NOMO-1 (cell line): Measurements from ENCODE around the gene C1GALT1C1L.
"Not testable (repeated sequence)": the region's sequence is repeated elsewhere in the genome, so short reads cannot be mapped to it uniquely, and the experiment has no call there.

Source experiments
- DNase-seq, 2 experiments: peaks; one replicate each; lab custom pipeline; 2025; ENCODE audit not compliant: unreplicated experiment in 2 of 2; lab: John Stamatoyannopoulos, UW

C1GALT1C1L gene

DNA sequence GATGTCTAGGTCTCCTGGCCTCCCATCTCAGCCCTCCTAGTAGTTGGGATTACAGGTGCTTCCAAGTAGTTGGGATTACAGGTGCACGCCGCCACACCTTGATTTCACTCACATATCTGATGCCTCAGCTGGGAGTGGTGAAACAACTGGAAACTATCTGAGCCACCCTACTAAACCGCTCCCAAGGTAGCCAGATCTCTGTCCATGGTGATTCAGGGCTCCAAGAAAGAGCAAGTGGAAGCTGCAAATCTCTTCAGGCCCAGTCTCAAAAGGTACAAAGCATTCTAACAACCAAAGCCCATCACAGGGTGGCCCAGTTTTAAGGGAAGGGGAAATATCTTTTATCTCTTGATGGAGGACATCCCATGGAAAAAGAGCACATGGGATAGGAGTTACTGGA is 19.0 kb downstream of the C1GALT1C1L start:
- no peak for DNase-seq

DNA sequence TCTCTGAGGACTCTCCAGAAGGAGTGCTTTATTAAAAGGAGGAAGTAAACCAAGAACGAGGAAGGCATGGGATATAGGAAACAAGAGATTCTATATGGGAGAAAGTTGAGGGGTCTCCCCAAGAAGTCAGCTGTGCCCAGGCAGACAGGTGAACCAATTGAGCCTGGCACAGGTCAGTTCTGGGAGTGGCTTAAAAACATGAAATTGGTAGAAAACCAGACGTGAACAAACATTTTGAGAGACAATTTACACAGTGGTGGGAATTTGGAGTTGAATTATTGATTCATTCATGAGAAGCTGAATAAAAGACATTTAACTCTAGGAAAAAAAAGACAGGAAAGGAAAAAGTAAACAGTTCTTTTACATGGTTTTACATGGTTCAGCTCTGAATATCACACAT is 22.7 kb downstream of the C1GALT1C1L start:
- no peak for DNase-seq

DNA sequence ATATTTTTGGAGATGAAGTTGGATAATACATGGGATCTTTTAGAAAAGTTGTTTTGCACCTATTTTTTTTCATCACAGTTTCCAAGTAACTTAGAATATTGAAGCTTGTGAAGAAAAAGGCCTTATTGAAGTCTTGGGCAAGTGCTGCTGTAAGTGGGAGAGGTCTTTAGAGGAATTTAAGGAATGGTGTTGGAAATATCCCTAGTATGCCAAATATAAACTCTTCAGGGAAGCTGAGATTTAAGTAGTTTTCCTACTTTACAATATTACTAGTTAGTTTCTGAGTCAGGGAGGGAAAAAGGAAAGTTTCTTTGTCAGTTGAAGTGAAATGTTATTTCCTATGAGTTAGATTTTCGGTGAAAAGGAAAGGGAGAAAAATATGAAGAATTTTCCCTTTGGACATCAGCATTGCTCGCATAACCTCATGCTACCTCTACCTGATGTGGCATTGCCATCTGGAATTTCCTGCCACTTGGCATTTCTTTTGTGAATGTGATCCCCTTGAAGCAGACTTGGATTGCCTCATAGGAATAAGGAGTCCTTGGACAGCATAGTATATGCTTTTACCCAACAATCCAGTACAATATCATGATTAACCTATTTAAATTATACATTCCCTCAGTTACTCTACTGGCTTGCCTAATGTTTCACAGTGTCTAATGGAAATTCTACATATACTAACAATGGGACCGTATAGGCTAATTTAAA is 27.1 kb downstream of the C1GALT1C1L start:
- no peak for DNase-seq

DNA sequence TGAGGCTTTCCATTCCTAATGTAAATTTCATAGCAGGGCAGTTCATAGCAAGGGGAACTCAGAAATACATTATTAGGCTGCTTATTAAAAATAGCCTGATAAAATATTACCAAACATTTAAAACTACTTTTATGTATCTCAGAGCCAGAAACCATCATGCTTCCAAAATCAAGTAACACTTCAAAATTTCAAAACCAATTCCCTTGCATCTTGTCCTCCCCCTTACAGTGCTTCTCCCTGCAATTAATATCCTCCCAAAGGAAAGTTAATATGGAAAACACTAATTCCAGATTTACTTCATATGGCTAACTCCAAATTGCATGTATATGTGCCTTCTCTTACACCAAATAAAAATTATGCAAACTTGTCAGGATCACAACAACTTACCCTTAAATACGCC is 32.5 kb downstream of the C1GALT1C1L start:
- no peak for DNase-seq

DNA sequence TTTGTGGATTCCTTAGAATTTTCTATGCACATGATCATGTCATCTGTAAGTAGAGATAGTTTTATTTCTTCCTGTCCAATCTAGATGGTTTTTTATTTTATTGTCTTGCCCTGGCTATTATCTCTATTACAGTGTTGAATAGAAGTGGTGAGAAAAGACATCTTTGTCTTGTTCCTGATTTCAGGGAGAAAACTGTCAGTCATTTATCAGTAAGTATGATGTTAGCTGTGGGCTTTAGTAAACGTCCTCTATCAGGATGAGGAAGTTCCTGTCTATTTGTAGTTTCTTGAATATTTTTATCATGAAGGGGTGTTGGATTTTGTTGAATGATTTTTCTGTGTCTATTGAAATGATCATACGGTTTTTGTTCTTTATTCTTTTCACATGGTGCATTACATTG is 33.9 kb downstream of the C1GALT1C1L start:
- DNase-seq, result peak in 1 of 2 experiments; percentile 12

DNA sequence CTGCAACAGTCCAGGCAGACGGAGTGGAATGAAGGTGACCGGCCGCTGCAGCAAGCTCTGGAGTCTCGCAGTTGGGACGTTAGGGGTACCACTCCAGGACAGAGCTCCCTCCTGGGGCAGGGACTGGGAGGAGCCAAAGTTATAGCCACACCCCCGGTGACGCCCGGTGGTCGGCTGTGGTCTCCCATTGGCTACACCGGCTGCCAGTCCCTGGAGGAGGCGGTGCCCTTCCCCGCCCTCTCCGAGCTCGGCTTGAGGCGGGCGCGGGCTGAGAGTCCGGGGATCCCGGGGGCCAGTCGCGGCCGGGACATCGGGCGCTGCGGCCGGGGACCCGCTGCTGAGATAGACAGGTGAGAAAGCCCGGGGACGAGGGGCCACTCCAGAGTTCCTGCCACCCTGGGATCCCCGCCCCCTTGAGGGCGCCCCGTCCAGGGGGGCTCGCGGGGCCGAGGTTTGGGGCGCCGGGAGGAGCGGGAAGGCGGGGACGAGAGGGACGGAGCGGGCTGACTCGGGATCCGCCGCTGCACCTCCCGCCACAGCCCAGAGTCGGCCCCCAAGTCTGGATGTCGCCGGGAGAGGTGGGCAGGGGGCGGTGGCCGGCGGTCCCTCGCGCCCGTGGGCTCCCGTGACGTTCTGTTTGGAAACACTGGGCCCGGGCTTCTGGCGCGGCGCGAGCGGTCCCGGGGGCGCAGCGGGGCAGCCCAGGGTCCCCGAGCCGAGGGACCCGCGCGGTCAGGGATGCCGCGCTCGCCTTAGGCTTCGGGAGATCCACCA is 39.0 kb downstream of the C1GALT1C1L start, which contains the start of gene PLEKHH2:
Gene PLEKHH2 (plus strand): TSS at position 231 of the 774 bp plus-strand sequence. CDS start 7,414 bp downstream, outside the sequence.
- peak; percentile 53 to 62 for DNase-seq

DNA sequence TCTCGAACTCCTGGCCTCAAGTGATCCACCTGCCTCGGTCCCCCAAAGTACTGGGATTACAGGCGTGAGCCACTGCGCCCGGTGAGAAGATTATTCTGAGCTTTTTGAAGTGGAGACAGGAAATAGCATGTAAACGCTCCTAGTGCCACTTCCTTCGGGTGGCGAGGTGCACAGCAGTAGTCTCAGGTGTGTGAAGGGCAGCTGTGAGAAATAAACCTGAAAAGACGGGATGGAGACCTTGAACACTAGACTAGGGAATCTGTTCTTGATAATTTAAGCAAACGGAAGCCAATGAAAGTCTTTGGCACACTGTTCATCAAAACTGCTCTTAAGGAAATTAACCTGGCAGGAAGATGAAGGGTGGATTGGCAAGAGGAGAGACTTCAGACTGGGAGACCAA is 39.6 kb downstream of the C1GALT1C1L start:
- DNase-seq, result no peak

DNA sequence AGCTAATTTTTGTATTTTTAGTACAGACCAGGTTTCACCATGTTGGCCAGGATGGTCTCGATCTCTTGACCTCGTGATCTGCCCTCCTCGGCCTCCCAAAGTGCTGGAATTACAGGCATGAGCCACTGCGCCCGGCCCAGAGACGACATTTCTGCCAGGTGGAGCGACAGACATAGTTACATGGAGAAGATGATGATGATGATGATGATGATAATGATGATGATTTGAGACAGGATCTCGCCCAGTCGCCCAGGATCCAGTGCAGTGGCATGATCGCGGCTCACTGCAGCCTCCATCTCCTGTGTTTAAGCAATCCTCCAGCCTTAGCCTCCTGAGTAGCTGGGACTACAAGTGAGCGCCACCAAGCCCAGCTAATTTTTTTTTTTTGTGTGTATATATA is 40.1 kb downstream of the C1GALT1C1L start:
- not testable (repeated sequence) for DNase-seq

DNA sequence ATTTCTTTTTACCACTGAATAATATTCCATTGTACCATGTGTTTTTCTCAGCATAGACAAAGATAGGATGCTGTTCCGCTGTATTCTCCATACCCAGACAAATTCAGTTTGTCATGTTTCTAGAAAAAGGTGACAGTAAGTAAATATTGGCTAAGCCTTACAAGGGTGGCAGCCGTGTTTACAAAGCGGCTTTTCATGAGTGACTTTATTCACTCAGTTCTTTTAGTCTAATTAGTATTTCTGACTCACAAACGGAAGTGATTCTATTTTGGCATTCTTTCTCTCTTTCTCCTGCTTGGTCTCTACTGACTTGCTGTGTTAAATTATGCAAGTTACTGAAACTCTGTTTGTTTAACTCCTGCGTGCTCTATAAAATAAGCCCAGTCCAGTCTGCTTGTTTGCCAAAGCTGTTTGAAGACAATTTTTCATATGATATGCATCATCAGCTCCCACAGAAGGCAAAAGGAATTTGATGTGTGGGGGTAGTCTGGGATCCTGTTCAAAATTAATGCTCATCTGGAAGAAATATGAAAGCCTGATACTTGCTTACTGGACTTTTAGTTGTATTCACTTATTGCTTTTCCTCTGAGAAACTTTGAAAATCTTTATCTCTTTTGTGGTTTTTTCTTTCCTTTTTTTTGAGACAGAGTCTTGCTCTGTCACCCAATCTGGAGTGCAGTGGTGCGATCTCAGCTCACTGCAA is 41.5 kb downstream of the C1GALT1C1L start:
- peak in 1 of 2 experiments; percentile 7 for DNase-seq

DNA sequence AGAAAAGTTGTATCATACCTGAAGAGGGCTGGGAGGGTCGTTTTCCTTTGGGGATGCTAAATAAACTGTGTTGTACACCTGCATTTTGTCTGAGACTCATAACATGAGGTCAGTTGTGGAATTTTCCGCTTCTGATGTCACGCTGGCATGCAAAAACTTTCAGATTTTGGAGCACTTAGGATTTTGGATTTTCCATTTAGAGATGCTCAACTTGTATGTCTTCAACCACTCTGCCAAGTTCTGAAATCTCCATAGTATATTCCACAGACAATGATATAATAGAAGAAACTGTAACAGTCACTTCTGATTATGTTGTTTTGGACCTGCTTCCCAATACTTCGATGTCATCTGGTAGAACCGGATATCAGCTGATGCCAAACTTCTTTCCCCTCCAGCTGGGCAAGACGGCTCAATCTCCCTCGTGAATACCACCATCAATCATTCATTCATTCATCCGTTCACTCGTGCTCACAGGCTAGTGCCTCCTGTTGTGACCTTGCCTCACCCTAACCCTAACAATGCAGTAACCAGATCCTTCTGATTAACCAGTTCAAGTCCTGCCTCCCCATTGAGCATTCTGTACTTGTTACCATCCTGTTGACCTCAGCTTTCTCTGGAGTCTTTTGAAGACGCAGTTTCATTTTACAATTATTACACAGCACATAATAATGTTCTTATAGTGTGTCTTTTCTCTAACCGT is 44.5 kb downstream of the C1GALT1C1L start:
- no peak for DNase-seq
